Measurements from ENCODE around the gene SRBD1. TPM values are rescaled to one million over a fixed set of nuclear protein-coding genes. Genes with fewer than 3 reads are reported as not detected.

The SRBD1 gene
- total RNA-seq, 1 experiment from 2014 or later = 19.8 TPM

GRCh38 chr2:45524016-45524415 lies 87.1 kb downstream of the SRBD1 start:
- ATAC-seq = no peak
- Histone ChIP-seq H3K4me3 (ENCODE audit: low read length) (no peak overlapping the region), H4K20me1 (ENCODE audit: low read length) (no peaks in the 10 kb centered on the region), H3K4me2 (ENCODE audit: low read length) (no peak overlapping the region), H3K27me3 (ENCODE audit: low read length) (no peaks in the 10 kb centered on the region), H3K79me2 (ENCODE audit: low read length) (no peaks in the 10 kb centered on the region), H3K9me3 (ENCODE audit: low read length) (no peaks in the 10 kb centered on the region), H3K9me2 (replicated peaks; ENCODE audit: low read length) (no peaks in the 10 kb centered on the region), H3F3A (ENCODE audit: low read length, unreplicated experiment) (no peaks in the 10 kb centered on the region), H3K36me3 (ENCODE audit: low read depth, low read length) (no peaks in the 10 kb centered on the region), H2AFZ (ENCODE audit: low read length) (no peak overlapping the region), H3K4me1 (ENCODE audit: insufficient read depth, low read length) (no peaks in the 10 kb centered on the region), H3K27ac (ENCODE audit: low read length) (no peak overlapping the region), H3K9ac (ENCODE audit: low read length) (no peak overlapping the region)
- no peak for DNase-seq
- ChIA-PET CTCF (no interaction called here), POLR2A (ENCODE audit: unreplicated experiment) (no interaction called here)
- TF ChIP-seq EZH2phosphoT487 (IDR thresholded peaks at IDR 0.05; ENCODE audit: borderline replicate concordance, low read length) = no peak
- TF ChIP-seq EZH2 (IDR thresholded peaks at IDR 0.05; ENCODE audit: low read length, unreplicated experiment) = no peak
- TF ChIP-seq CTCF (conservative IDR thresholded peaks at IDR 0.05; ENCODE audit: low read depth, low read length) = no peak
- intact Hi-C loops (cut with micrococcal nuclease) = no loop called here
- no TSS peak for BruUV-seq (replicated peaks)

- no peaks in the 10 kb centered on the region for H3K36me3 ChIP-seq (ENCODE audit: low read depth, low read length)
- ChIA-PET POLR2A (ENCODE audit: unreplicated experiment) (no interaction called here), CTCF (interaction anchor here (0.7 kb wide), 1 partner anchor 563 kb away, joined by 3 read pairs; no protein-coding TSS in a partner anchor)
- no peaks in the 10 kb centered on the region for H3K4me1 ChIP-seq (ENCODE audit: insufficient read depth, low read length)
- H3F3A ChIP-seq (ENCODE audit: low read length, unreplicated experiment) = no peaks in the 10 kb centered on the region
- TF ChIP-seq EZH2 (IDR thresholded peaks at IDR 0.05; ENCODE audit: low read length, unreplicated experiment) (no peak), CTCF (conservative IDR thresholded peaks at IDR 0.05; ENCODE audit: low read depth, low read length) (no peak), EZH2phosphoT487 (IDR thresholded peaks at IDR 0.05; ENCODE audit: borderline replicate concordance, low read length) (no peak)
- no peak overlapping the region for H3K4me2 ChIP-seq (ENCODE audit: low read length)
- H4K20me1 ChIP-seq (ENCODE audit: low read length) = no peaks in the 10 kb centered on the region
- H3K27ac ChIP-seq (ENCODE audit: low read length) = no peak overlapping the region
- no peak for ATAC-seq
- intact Hi-C loops (cut with micrococcal nuclease) = no loop called here
- H2AFZ ChIP-seq (ENCODE audit: low read length) = no peak overlapping the region
- H3K9ac ChIP-seq (ENCODE audit: low read length) = no peak overlapping the region
- H3K4me3 ChIP-seq (ENCODE audit: low read length) = no peak overlapping the region
- no peaks in the 10 kb centered on the region for H3K9me2 ChIP-seq (replicated peaks; ENCODE audit: low read length)
- no peaks in the 10 kb centered on the region for H3K27me3 ChIP-seq (ENCODE audit: low read length)
- no TSS peak for BruUV-seq (replicated peaks)
- no peak for DNase-seq
- no peaks in the 10 kb centered on the region for H3K79me2 ChIP-seq (ENCODE audit: low read length)
- H3K9me3 ChIP-seq (ENCODE audit: low read length) = no peaks in the 10 kb centered on the region
These were observed 92.5 kb downstream of the SRBD1 start for GRCh38 chr2:45518546-45518945.

GRCh38 chr2:45510701-45511420 lies 100.2 kb downstream of the SRBD1 start:
- no peak for TF ChIP-seq EZH2 (IDR thresholded peaks at IDR 0.05; ENCODE audit: low read length, unreplicated experiment)
- no peak for TF ChIP-seq EZH2phosphoT487 (IDR thresholded peaks at IDR 0.05; ENCODE audit: borderline replicate concordance, low read length)
- TF ChIP-seq CTCF (conservative IDR thresholded peaks at IDR 0.05; ENCODE audit: low read depth, low read length) = no peak
- Histone ChIP-seq H3K9me2 (replicated peaks; ENCODE audit: low read length) (no peaks in the 10 kb centered on the region), H3K9ac (ENCODE audit: low read length) (no peak overlapping the region), H3K4me3 (ENCODE audit: low read length) (no peak overlapping the region), H3K36me3 (ENCODE audit: low read depth, low read length) (no peaks in the 10 kb centered on the region), H3K27ac (ENCODE audit: low read length) (no peak overlapping the region), H2AFZ (ENCODE audit: low read length) (no peak overlapping the region), H4K20me1 (ENCODE audit: low read length) (no peaks in the 10 kb centered on the region), H3K9me3 (ENCODE audit: low read length) (no peaks in the 10 kb centered on the region), H3F3A (ENCODE audit: low read length, unreplicated experiment) (no peaks in the 10 kb centered on the region), H3K4me1 (ENCODE audit: insufficient read depth, low read length) (no peaks in the 10 kb centered on the region), H3K27me3 (ENCODE audit: low read length) (no peaks in the 10 kb centered on the region), H3K79me2 (ENCODE audit: low read length) (no peaks in the 10 kb centered on the region), H3K4me2 (ENCODE audit: low read length) (no peak overlapping the region)
- no peak for DNase-seq
- no peak for ATAC-seq
- no TSS peak for BruUV-seq (replicated peaks)
- POLR2A ChIA-PET (ENCODE audit: unreplicated experiment) = no interaction called here
- CTCF ChIA-PET = no interaction called here
- intact Hi-C loops (cut with micrococcal nuclease) = no loop called here

All from PC-3 (cell line).